ENCODE measurements around the gene YTHDC1.

The YTHDC1 gene

DNA sequence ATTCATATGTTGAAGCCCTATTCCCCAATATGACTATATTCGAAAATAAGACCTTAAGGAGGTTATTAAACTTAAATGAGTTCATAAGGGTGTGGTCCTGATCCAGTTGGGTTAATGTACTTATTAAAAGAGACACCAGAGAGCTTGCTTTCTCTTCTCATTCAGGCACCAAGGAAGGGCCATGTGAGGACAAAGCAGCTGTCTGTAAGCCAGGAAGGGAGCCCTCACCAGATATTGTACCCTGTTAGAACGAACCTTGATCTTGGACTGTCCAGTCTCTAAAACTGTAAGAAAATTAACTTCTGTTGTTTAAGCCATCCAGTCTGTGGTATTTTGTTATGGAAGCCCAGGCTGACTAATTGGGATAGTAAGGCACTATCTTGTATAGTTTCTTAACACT lies 9.1 kb upstream of the YTHDC1 start:
- DNase-seq (ENCODE audit: low spot score): no peak

GRCh38 chr4:68352791-68353190 lies 2.9 kb upstream of the YTHDC1 start:
- no peak for DNase-seq (ENCODE audit: low spot score)

DNA sequence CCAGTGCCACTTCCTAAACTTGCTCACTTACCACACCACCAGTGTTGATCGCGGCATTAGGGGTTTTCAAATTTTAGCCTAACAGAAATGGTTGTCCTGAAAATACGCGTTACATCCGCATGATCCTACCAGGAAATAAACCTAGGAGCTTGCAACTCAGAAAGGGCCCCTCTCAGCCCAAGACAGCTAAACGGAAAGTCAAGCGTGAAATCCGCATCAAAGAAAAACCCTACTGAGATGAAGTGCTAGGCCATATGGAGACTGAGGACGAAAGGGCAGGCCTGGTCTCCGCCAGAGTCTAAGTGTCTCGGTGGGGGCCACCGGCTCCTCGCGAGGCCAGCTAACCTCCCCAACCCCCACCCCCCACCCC lies 626 bp downstream of the YTHDC1 start:
- peak; percentile 58 for DNase-seq (ENCODE audit: low spot score)

- peak; percentile 38 for DNase-seq (ENCODE audit: low spot score)
Observed at GRCh38 chr4:68348577-68348976, 1.3 kb downstream of the YTHDC1 start.

- DNase-seq (ENCODE audit: low spot score): no peak
Observed at GRCh38 chr4:68347845-68348244, 2.0 kb downstream of the YTHDC1 start.

DNA sequence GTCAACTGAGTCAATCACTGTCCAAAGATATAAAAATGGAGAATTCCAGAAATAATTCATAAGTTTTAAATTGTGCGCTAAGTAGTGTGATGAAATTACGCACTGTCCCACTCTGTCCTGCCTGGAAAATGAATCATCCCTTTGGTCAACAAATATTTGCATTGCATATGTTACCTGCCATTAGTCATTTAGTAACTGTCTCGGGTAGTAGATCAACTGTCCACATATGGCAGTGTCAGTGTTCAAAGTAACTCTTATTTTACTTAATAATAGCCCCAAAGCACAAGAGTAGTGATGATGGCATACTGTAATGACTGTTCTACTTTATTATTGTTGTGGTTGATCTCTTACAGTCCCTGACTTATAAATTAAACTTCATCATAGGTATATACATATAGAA lies 3.4 kb downstream of the YTHDC1 start:
- no peak for DNase-seq (ENCODE audit: low spot score)

- no peak for DNase-seq (ENCODE audit: low spot score)
Observed at GRCh38 chr4:68344785-68345184, 5.1 kb downstream of the YTHDC1 start.

DNA sequence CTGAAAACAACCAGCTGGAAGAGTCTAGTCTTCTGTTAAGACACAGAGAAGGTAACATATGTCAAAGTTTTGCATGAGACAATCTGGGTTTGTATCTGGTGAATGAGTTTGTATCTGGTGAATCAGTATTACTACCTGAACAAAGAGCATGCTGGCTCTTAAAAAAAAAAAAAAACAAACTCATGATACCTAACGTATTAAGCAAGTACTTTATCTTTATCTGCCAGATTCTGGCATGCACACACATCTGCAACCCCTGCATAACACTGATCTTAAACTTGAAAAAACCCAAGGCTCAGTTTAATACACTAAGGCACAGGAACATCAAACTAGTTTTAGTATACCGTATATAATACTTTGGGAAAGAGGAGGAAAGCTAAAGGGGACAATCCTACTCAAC lies 5.8 kb downstream of the YTHDC1 start:
- no peak for DNase-seq (ENCODE audit: low spot score)

DNA sequence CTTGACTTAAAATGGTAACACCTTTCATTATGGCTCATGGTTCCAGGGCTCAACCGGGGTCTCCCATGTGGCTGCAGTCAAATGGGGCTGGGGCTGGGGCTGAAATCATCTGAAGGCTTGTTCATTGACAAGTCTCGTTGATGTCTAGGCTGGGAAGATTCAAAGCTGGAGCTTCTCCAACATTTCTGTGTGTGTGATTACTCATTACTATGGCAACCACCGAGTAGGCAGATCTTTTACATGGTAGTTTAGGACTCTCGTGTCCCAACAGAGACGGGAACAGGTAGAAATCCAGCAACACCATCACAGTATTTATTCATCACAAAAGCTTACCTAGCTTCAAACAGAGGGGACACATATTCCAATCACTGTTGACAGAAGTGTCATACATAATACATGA lies 7.8 kb downstream of the YTHDC1 start:
- no peak for DNase-seq (ENCODE audit: low spot score)

DNA sequence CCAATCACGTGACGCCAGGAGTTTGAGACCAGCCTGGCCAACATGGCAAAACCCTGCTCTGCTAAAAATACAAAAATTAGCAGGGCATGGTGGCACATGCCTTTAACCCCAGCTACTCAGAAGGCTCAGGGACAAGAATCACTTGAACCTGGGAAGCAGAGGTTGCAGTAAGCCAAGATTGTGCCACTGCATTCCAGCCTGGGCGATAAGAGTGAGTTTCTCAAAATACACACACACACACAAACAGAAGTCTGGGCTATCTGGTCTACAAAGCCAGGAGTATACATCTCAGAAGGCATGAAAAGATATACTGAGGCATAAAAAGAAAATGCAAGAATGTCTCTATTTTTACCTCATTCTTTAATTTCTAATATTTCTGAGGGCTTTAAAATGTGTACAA lies 11.3 kb downstream of the YTHDC1 start:
- no peak for DNase-seq (ENCODE audit: low spot score)

DNA sequence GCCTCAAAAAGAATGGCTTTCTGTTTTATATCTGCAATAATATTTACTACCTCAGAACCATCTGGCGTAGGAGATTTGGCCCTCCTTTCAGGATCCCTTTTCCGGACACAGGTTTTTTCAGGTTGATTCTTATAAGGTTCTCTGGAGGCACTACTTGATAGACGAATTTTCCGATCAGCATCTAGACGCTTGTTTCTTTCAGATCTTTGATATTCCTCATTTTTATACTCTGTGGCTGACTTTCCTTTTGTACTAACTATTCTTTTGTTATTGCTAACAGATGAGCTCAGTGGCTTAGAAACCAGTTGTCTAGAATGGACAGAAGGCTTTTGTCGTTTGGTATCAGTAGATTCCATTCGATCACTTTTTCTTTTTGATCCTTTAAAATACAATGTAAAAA lies 12.4 kb downstream of the YTHDC1 start:
- DNase-seq (ENCODE audit: low spot score): no peak

DNA sequence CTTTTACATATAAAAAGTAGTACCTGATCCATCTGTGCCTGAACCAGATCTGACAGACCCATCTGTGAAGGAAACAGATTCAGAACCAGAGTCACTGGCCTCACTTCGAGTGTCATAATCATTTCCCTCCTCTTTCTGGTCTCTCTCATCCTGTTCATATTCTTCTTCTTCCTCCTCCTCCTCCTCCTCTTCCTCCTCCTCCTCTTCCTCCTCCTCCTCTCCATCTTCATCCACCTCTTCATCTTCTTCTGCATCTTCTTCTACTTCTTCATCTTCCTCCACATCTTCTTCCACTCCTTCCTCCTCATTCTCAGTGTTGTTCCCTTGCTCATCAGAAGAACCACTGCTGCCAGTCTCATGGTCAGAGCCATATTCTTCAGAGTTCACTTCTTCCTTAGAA lies 12.9 kb downstream of the YTHDC1 start:
- DNase-seq (ENCODE audit: low spot score): no peak

DNA sequence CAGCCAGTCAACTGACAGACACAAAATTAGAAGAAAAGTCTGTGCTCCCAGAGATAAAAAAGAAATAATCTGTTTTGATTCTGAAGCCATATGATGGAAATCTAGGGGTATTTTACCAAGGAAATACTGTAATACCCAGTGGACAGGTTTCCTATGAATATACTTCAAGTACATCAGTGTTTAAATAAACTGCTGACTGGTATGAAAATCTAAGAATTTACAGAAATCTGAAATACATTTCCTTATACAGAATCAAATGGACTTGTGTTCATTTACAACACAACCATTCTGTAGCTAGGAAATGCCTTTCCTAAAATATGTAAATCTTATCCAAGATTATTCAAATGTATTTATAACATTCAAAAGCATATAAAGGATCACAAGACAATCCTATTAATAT lies 13.4 kb downstream of the YTHDC1 start:
- DNase-seq (ENCODE audit: low spot score): no peak

- DNase-seq (ENCODE audit: low spot score): no peak
Observed at GRCh38 chr4:68326141-68326540, 23.7 kb downstream of the YTHDC1 start.

DNA sequence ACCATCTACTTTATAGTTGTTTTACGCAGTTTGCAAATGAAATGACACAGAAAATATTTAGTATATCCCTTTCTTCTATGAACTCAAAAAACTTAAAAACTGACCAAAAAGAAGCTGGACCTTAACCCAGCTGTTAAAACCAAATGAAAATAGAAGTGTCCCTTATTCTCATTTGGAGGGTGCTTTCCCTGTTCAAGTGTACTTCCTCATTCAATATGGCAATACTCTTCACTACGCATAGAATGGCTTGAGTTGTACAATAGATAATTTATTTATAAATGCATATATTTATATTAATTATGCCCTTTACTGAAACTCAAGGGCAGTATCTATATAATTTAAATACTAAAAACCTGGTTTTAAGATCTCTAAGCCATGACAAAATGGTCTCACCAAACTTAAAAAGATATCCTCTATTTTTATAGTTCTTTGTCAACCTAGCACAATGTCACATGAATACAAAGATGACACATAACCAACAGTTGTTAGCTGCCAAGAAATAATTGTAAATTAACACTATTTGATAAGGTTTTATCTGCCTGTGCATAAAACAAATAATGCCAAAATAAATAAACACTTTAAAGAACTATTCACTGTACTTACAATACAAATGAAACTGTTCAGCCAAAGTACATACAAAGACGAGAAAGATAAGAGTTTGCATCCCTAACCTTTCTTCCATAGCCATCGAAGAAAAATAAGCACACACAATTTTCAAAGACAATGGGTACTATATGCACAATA lies 25.2 kb downstream of the YTHDC1 start:
- no peak for DNase-seq (ENCODE audit: low spot score)

GRCh38 chr4:68319040-68319439 lies 30.9 kb downstream of the YTHDC1 start:
- DNase-seq (ENCODE audit: low spot score): no peak

GRCh38 chr4:68316193-68316969 lies 33.5 kb downstream of the YTHDC1 start:
- DNase-seq (ENCODE audit: low spot score): no peak

DNA sequence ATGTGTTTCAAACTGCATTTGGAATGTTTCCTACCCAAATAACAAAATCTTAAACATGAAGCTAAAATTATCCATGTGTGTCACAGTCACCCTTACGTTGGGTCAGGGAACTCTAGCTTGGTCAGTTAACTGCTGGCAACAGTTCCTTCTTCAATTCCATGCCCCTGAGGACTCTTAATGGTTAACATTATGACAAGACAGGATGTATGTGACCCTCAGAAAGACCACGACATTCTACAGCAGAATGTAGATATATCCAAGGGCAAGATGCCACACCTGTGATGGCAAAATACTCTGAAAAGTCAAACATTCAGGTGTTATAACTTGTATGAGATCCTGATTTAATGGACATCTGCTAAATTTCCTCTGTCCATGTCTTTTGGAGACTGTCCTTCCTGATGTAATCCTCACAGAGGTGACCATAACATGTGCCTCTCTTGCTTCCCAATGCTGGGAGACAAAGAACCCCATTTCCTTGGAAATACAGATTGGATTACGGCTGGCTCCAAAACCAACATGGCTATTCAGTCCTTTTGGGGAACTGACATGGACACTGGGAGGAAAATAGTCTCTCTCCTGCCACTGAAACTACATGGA lies 39.1 kb downstream of the YTHDC1 start:
- no peak for DNase-seq (ENCODE audit: low spot score)

- DNase-seq (ENCODE audit: low spot score): no peak
Observed at GRCh38 chr4:68304731-68305130, 45.2 kb downstream of the YTHDC1 start.

- no peak for DNase-seq (ENCODE audit: low spot score)
Observed at GRCh38 chr4:68299492-68300457, 50.1 kb downstream of the YTHDC1 start.

GRCh38 chr4:68297137-68297536 lies 52.8 kb downstream of the YTHDC1 start:
- DNase-seq (ENCODE audit: low spot score): no peak

DNA sequence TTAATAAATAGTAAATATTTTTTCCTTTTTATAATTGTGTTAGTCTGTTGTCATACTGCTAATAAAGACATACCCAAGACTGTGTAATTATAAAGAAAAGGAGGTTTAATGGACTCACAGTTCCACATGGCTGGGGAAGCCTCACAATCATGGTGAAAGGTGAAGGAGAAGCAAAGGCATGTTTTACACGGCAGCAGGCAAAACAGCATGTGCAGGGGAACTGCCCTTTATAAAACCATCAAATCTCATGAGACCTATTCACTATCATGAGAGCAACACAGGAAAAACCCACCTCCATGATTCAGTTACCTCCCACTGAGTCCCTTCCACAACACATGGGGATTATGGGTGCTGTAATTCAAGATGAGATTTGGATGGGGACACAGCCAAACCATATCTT lies 58.6 kb downstream of the YTHDC1 start:
- DNase-seq (ENCODE audit: low spot score): no peak
